H1 (cell line): Measurements from ENCODE around the gene SND1. TPM values are rescaled to one million over a fixed set of nuclear protein-coding genes. Genes with fewer than 3 reads are reported as not detected.

Experiments used
- FOSL1 ChIP-seq: IDR thresholded peaks from 2 replicates; pipeline ENCODE4 v1.6.1; 2011; ENCODE audit warnings: mild to moderate bottlenecking, low read depth, low read length, moderate library complexity; ENCODE audit not compliant: insufficient read depth
- HDAC2 ChIP-seq, 2 experiments: fragments of 300-600 bp in 1 of 2; sonication (generic) in 1 of 2; IDR thresholded peaks; 2 replicates each; pipeline ENCODE4 v1.6.1; 2011 to 2012; ENCODE audit warnings: low read depth in 2 of 2, low read length in 2 of 2, mild to moderate bottlenecking in 2 of 2, moderate library complexity in 2 of 2, borderline replicate concordance in 1 of 2, inconsistent platforms in 1 of 2
- NANOG ChIP-seq: IDR thresholded peaks from 2 replicates; pipeline ENCODE4 v1.6.1; 2011; ENCODE audit warnings: low read length, low read depth, mild to moderate bottlenecking, inconsistent platforms; ENCODE audit not compliant: insufficient read depth, poor library complexity, severe bottlenecking
- POLR2A ChIP-seq, 2 experiments: IDR thresholded peaks; 1 replicate in 1 of 2; 2 replicates in 1 of 2; pipeline ENCODE4 v1.6.1; 2011; ENCODE audit warnings: low read depth in 2 of 2, low read length in 2 of 2, mild to moderate bottlenecking in 2 of 2; ENCODE audit errors: control extremely low read depth in 1 of 2
- TAF7 ChIP-seq: optimal IDR thresholded peaks from 2 replicates; pipeline ENCODE3; 2011; ENCODE audit warnings: low read depth, mild to moderate bottlenecking, inconsistent platforms, low read length, moderate library complexity, borderline replicate concordance
- polyA plus RNA-seq, 7 experiments: library from polyadenylated mRNA; depleted of rRNA in 3 of 7; stranded (reverse) in 5 of 7; unstranded in 2 of 7; fragments of >200 nt in 5 of 7; fragments of 200-250 nt in 2 of 7; gene quantifications; 1 replicate in 5 of 7; 2 replicates in 1 of 7; 4 replicates in 1 of 7; pipeline versions ENCODE4 v1.2.1 to v1.2.3, GENCODE V29; 2011 to 2013; ENCODE audit warnings: missing spikeins in 2 of 7, mixed read lengths in 2 of 7
- total RNA-seq: library from RNA; stranded (reverse); fragmentation: NEBNext Ultra II Directional; extraction: Animal tissue kit (Norgen Biotek cat#: 25700); gene quantifications from 2 replicates; pipeline ENCODE4 v1.2.1, GENCODE V29; 2021

The SND1 gene
- total and polyA plus RNA-seq, 2 of the 8 experiments (the other 6 are each of a cell fraction or from before 2014, with no cell fraction given): 122 to 290 TPM

DNA sequence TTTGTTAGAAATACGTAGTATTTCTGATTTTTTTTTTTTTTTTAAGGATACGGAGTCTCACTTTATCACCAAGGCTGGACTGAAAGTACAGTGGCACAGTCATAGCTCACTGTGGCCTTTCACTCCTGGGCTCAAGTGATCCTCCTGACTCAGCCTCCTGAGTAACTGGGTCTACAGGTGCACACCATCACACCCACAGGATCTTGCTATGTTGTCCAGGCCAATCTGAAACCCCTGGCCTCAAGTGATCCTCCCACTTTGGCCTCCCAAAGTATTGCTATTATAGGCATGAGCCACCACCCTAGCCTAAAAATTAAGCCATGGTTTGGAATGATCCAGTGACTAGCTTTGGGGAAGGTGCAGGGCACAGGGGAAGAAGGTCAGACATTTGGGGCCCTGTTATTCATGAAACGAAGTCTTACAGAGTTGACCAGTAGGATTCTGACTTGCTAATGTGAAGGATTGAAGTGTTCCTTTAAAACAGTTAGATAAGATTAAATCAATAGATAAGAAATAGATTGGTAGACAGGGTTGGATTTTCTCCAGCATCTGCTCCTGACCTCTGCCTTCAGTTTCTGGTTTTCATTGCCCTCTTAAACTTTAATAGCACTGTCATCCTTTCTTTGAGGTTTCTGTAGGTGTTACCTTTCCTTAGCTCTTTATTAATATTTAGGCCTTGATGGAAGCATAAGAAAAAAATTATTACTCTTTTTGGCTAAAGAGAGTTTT lies 257.6 kb downstream of the SND1 start (continued):
- no peak for TF ChIP-seq HDAC2 (IDR thresholded peaks at IDR 0.05; ENCODE audit: borderline replicate concordance in 1 of 2, low read depth in 2 of 2, low read length in 2 of 2)
- TF ChIP-seq TAF7: no peak
- no peak for TF ChIP-seq POLR2A (IDR thresholded peaks at IDR 0.05; ENCODE audit: control extremely low read depth in 1 of 2, low read depth in 2 of 2, low read length in 2 of 2)
- TF ChIP-seq FOSL1: no peak
- no peak for TF ChIP-seq NANOG
